ENCODE measurements around the gene PDXDC1.
A peak's percentile ranks its signal among the peaks of the same experiment; 100 is the strongest.
"Not testable (repeated sequence)": the region's sequence is repeated elsewhere in the genome, so short reads cannot be mapped to it uniquely, and the experiment has no call there.

PDXDC1 gene

GRCh38 chr16:15031586-15031985 is 56.8 kb downstream of the PDXDC1 start:
- Mint-ChIP-seq H3K27ac (no peak overlapping the region), H3K9me3 (no peaks in the 10 kb centered on the region), H3K4me1 (peaks cover 0 to 4% of the 10 kb centered on the region in 2 donors), H3K4me3 (no peak overlapping the region), H3K36me3 (peaks cover 39 to 57% of the 10 kb centered on the region in 2 donors), H3K27me3 (no peaks in the 10 kb centered on the region)
- DNase-seq (no peak), ATAC-seq (replicated peaks) (no peak)

- peaks cover 38 to 58% of the 10 kb centered on the region in 2 donors for H3K36me3 Mint-ChIP-seq
- peak overlapping the region; percentile 34 for H3K27ac Mint-ChIP-seq
- H3K4me3 Mint-ChIP-seq: no peak overlapping the region
These were observed 57.9 kb downstream of the PDXDC1 start for GRCh38 chr16:15032547-15033308.

GRCh38 chr16:15033309-15033707 is 58.5 kb downstream of the PDXDC1 start:
- H3K27me3 Mint-ChIP-seq: no peaks in the 10 kb centered on the region
- H3K36me3 Mint-ChIP-seq: peaks cover 34 to 55% of the 10 kb centered on the region in 2 donors

More at GRCh38 chr16:15032547-15033308, 57.9 kb downstream of the PDXDC1 start:
- ATAC-seq (replicated peaks): no peak
- peaks cover 0 to 4% of the 10 kb centered on the region in 2 donors for H3K4me1 Mint-ChIP-seq
- no peak for DNase-seq
- no peaks in the 10 kb centered on the region for H3K9me3 Mint-ChIP-seq
- H3K27me3 Mint-ChIP-seq: no peaks in the 10 kb centered on the region

GRCh38 chr16:15034266-15035162 is 59.7 kb downstream of the PDXDC1 start:
- ATAC-seq (replicated peaks) (no peak), DNase-seq (no peak)
- H3K27ac Mint-ChIP-seq: peak overlapping the region; percentile 75
- no peak overlapping the region for H3K4me3 Mint-ChIP-seq
- no peaks in the 10 kb centered on the region for H3K9me3 Mint-ChIP-seq
- H3K4me1 Mint-ChIP-seq: no peaks in the 10 kb centered on the region
- peaks cover 28 to 46% of the 10 kb centered on the region in 2 donors for H3K36me3 Mint-ChIP-seq
- H3K27me3 Mint-ChIP-seq: no peaks in the 10 kb centered on the region

More at GRCh38 chr16:15033309-15033707, 58.5 kb downstream of the PDXDC1 start:
- Mint-ChIP-seq H3K27ac (no peak overlapping the region), H3K9me3 (no peaks in the 10 kb centered on the region), H3K4me1 (no peaks in the 10 kb centered on the region), H3K4me3 (no peak overlapping the region)
- ATAC-seq (replicated peaks) (no peak), DNase-seq (no peak)

GRCh38 chr16:15035163-15035729 is 60.4 kb downstream of the PDXDC1 start:
- H3K27ac Mint-ChIP-seq: no peak overlapping the region
- ATAC-seq (replicated peaks) (no peak), DNase-seq (no peak)
- H3K36me3 Mint-ChIP-seq: peaks cover 31 to 42% of the 10 kb centered on the region in 2 donors
- no peak overlapping the region for H3K4me3 Mint-ChIP-seq
- no peaks in the 10 kb centered on the region for H3K9me3 Mint-ChIP-seq
- H3K4me1 Mint-ChIP-seq: no peaks in the 10 kb centered on the region
- H3K27me3 Mint-ChIP-seq: no peaks in the 10 kb centered on the region

GRCh38 chr16:15037003-15037402 is 62.2 kb downstream of the PDXDC1 start:
- Mint-ChIP-seq H3K4me3 (no peak overlapping the region), H3K27ac (no peak overlapping the region), H3K36me3 (peaks cover 24 to 29% of the 10 kb centered on the region in 2 donors), H3K4me1 (no peaks in the 10 kb centered on the region), H3K9me3 (no peaks in the 10 kb centered on the region), H3K27me3 (no peaks in the 10 kb centered on the region)
- ATAC-seq (replicated peaks) (no peak), DNase-seq (no peak)

GRCh38 chr16:15037745-15038144 is 62.9 kb downstream of the PDXDC1 start:
- peaks cover 21 to 23% of the 10 kb centered on the region in 2 donors for H3K36me3 Mint-ChIP-seq
- H3K27ac Mint-ChIP-seq: peak overlapping the region; percentile 7
- H3K9me3 Mint-ChIP-seq: no peaks in the 10 kb centered on the region
- H3K4me3 Mint-ChIP-seq: no peak overlapping the region
- ATAC-seq (replicated peaks): no peak
- no peak for DNase-seq
- H3K4me1 Mint-ChIP-seq: no peaks in the 10 kb centered on the region
- no peaks in the 10 kb centered on the region for H3K27me3 Mint-ChIP-seq

- DNase-seq (no peak), ATAC-seq (replicated peaks) (no peak)
- H3K4me3 Mint-ChIP-seq: no peak overlapping the region
- H3K4me1 Mint-ChIP-seq: no peaks in the 10 kb centered on the region
- H3K9me3 Mint-ChIP-seq: no peaks in the 10 kb centered on the region
- H3K27me3 Mint-ChIP-seq: no peaks in the 10 kb centered on the region
- H3K36me3 Mint-ChIP-seq: peaks cover 20 to 21% of the 10 kb centered on the region in 2 donors
- H3K27ac Mint-ChIP-seq: peak overlapping the region; percentile 20
These were observed 63.9 kb downstream of the PDXDC1 start for GRCh38 chr16:15038689-15039088.

- Mint-ChIP-seq H3K4me3 (no peak overlapping the region), H3K27ac (no peak overlapping the region), H3K9me3 (no peaks in the 10 kb centered on the region), H3K36me3 (peaks cover 15 to 27% of the 10 kb centered on the region in 2 donors), H3K4me1 (no peaks in the 10 kb centered on the region), H3K27me3 (no peaks in the 10 kb centered on the region)
- DNase-seq: no peak
- no peak for ATAC-seq (replicated peaks)
These were observed 66.6 kb downstream of the PDXDC1 start for GRCh38 chr16:15041271-15042004.

- DNase-seq (no peak), ATAC-seq (replicated peaks) (no peak)
- no peaks in the 10 kb centered on the region for H3K9me3 Mint-ChIP-seq
- no peaks in the 10 kb centered on the region for H3K27me3 Mint-ChIP-seq
- H3K4me1 Mint-ChIP-seq: peaks cover 0 to 3% of the 10 kb centered on the region in 2 donors
- peaks cover 21 to 24% of the 10 kb centered on the region in 2 donors for H3K36me3 Mint-ChIP-seq
- no peak overlapping the region for H3K27ac Mint-ChIP-seq
- no peak overlapping the region for H3K4me3 Mint-ChIP-seq
These were observed 68.5 kb downstream of the PDXDC1 start for GRCh38 chr16:15043344-15043743.

- Mint-ChIP-seq H3K27me3 (no peaks in the 10 kb centered on the region), H3K4me3 (no peak overlapping the region), H3K36me3 (peaks cover 21 to 24% of the 10 kb centered on the region in 2 donors), H3K4me1 (peaks cover 0 to 3% of the 10 kb centered on the region in 2 donors), H3K27ac (peak overlapping the region; percentile 51), H3K9me3 (no peaks in the 10 kb centered on the region)
- no peak for DNase-seq
- no peak for ATAC-seq (replicated peaks)
These were observed 69.5 kb downstream of the PDXDC1 start for GRCh38 chr16:15044286-15044685.

GRCh38 chr16:15045270-15045669 is 70.4 kb downstream of the PDXDC1 start:
- H3K9me3 Mint-ChIP-seq; DNase-seq; ATAC-seq (replicated peaks); H3K27ac Mint-ChIP-seq; H3K27me3 Mint-ChIP-seq; H3K4me1 Mint-ChIP-seq; H3K4me3 Mint-ChIP-seq: not testable (repeated sequence)
- H3K36me3 Mint-ChIP-seq: peaks cover 18 to 24% of the 10 kb centered on the region in 2 donors

- no peaks in the 10 kb centered on the region for H3K27me3 Mint-ChIP-seq
- DNase-seq: no peak
- H3K4me3 Mint-ChIP-seq: no peak overlapping the region
- H3K27ac Mint-ChIP-seq: no peak overlapping the region
- no peak for ATAC-seq (replicated peaks)
- peaks cover 3% of the 10 kb centered on the region in 2 donors for H3K4me1 Mint-ChIP-seq
- H3K36me3 Mint-ChIP-seq: peaks cover 17 to 24% of the 10 kb centered on the region in 2 donors
- H3K9me3 Mint-ChIP-seq: no peaks in the 10 kb centered on the region
These were observed 72.0 kb downstream of the PDXDC1 start for GRCh38 chr16:15046692-15047376.

All from stimulated activated naive B cell treated with anti-CD40 and anti-IgM and Interleukin-4, amounts not matched to agents 10 μg/mL and 1 μg/mL and 100 μg/mL, for 72 hours (primary cell).